ENCODE data around the gene SMG7. TPM values are rescaled to one million over a fixed set of nuclear protein-coding genes. Genes with fewer than 3 reads are reported as not detected.

Gene SMG7
- total RNA-seq, 2 experiments from 2014 or later = 45.0 to 185 TPM

DNA sequence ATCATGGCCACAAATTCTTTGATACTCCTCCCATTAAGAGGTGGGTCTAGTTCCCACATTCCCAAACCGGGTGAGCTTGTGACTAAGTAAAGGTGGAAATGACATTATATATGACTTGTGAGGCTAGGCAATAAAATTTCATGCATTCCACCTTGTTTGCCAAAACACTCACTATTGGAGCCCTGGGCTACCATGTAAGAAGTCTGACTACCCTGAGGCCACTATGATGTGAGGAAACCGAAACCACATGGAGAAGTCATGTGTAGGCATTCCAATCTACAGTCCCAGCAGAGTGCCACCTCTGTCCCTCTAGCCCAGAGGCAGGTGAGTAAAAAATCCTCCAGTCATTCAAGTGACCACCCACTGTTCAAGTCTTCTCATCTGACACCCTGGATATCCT lies 17.9 kb upstream of the SMG7 start:
- H3K9me2 ChIP-seq (ENCODE audit: insufficient read depth, low read length) = no peaks in the 10 kb centered on the region
- H3K4me3 ChIP-seq (ENCODE audit: low read depth, low read length, poor library complexity, severe bottlenecking) = no peak overlapping the region
- H3K27ac ChIP-seq (ENCODE audit: low read depth, low read length, poor library complexity, severe bottlenecking) = no peak overlapping the region
- CTCF ChIA-PET (ENCODE audit: unreplicated experiment) = no interaction called here
- no TSS peak for BruUV-seq (replicated peaks)
- no peak for DNase-seq (ENCODE audit: low spot score)
- intact Hi-C loops (cut with micrococcal nuclease; ENCODE audit: unreplicated experiment) = no loop called here
- H3K79me2 ChIP-seq (ENCODE audit: insufficient read depth, low read depth, low read length) = no peaks in the 10 kb centered on the region
- H2AFZ ChIP-seq (ENCODE audit: low read length) = no peak overlapping the region
- H3K4me1 ChIP-seq (ENCODE audit: insufficient read depth, low read length, poor library complexity, severe bottlenecking) = no peaks in the 10 kb centered on the region
- H3K4me2 ChIP-seq (ENCODE audit: low read length) = no peak overlapping the region
- H3K9me3 ChIP-seq (ENCODE audit: low read length) = no peaks in the 10 kb centered on the region
- no peaks in the 10 kb centered on the region for H4K20me1 ChIP-seq (ENCODE audit: insufficient read depth, low read length)
- no peaks in the 10 kb centered on the region for H3K36me3 ChIP-seq (ENCODE audit: insufficient read depth, low read length)
- TF ChIP-seq EZH2phosphoT487 (IDR thresholded peaks at IDR 0.05; ENCODE audit: borderline replicate concordance, low read depth, low read length) = no peak
- TF ChIP-seq, protein P1, sequence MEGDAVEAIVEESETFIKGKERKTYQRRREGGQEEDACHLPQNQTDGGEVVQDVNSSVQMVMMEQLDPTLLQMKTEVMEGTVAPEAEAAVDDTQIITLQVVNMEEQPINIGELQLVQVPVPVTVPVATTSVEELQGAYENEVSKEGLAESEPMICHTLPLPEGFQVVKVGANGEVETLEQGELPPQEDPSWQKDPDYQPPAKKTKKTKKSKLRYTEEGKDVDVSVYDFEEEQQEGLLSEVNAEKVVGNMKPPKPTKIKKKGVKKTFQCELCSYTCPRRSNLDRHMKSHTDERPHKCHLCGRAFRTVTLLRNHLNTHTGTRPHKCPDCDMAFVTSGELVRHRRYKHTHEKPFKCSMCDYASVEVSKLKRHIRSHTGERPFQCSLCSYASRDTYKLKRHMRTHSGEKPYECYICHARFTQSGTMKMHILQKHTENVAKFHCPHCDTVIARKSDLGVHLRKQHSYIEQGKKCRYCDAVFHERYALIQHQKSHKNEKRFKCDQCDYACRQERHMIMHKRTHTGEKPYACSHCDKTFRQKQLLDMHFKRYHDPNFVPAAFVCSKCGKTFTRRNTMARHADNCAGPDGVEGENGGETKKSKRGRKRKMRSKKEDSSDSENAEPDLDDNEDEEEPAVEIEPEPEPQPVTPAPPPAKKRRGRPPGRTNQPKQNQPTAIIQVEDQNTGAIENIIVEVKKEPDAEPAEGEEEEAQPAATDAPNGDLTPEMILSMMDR (conservative IDR thresholded peaks at IDR 0.05; ENCODE audit: low read length) = no peak
- POLR2A ChIA-PET = no interaction called here

DNA sequence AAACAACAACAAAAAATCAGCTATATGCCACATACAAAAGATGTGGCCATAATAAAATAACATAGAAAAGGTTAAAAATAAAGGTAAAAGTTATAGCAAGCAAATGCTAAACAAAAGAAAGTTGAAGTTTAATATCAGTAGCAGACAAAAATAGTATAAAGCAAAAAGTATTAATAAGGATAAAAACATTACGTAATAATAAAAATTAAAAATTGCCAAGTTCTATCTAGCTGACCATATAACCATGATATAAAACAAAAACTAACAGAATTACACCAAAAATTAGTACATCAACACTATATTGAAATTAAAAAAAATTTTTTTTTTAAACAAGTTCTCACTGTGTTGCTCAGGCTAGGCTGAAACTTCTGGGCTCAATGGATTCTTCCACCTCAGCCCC lies 15.5 kb upstream of the SMG7 start:
- Histone ChIP-seq H4K20me1 (ENCODE audit: insufficient read depth, low read length) (no peaks in the 10 kb centered on the region), H3K4me3 (ENCODE audit: low read depth, low read length, poor library complexity, severe bottlenecking) (no peak overlapping the region), H3K9me3 (ENCODE audit: low read length) (no peaks in the 10 kb centered on the region), H3K4me1 (ENCODE audit: insufficient read depth, low read length, poor library complexity, severe bottlenecking) (no peaks in the 10 kb centered on the region), H2AFZ (ENCODE audit: low read length) (no peak overlapping the region), H3K9me2 (ENCODE audit: insufficient read depth, low read length) (no peaks in the 10 kb centered on the region), H3K27ac (ENCODE audit: low read depth, low read length, poor library complexity, severe bottlenecking) (no peak overlapping the region), H3K4me2 (ENCODE audit: low read length) (no peak overlapping the region), H3K79me2 (ENCODE audit: insufficient read depth, low read depth, low read length) (no peaks in the 10 kb centered on the region), H3K36me3 (ENCODE audit: insufficient read depth, low read length) (no peaks in the 10 kb centered on the region)
- intact Hi-C loops (cut with micrococcal nuclease; ENCODE audit: unreplicated experiment) = no loop called here
- TF ChIP-seq EZH2phosphoT487 (IDR thresholded peaks at IDR 0.05; ENCODE audit: borderline replicate concordance, low read depth, low read length) = no peak
- TF ChIP-seq, protein P1 (conservative IDR thresholded peaks at IDR 0.05; ENCODE audit: low read length) = no peak
- DNase-seq (ENCODE audit: low spot score) = no peak
- ChIA-PET CTCF (ENCODE audit: unreplicated experiment) (no interaction called here), POLR2A (no interaction called here)
- BruUV-seq (replicated peaks) = no TSS peak

DNA sequence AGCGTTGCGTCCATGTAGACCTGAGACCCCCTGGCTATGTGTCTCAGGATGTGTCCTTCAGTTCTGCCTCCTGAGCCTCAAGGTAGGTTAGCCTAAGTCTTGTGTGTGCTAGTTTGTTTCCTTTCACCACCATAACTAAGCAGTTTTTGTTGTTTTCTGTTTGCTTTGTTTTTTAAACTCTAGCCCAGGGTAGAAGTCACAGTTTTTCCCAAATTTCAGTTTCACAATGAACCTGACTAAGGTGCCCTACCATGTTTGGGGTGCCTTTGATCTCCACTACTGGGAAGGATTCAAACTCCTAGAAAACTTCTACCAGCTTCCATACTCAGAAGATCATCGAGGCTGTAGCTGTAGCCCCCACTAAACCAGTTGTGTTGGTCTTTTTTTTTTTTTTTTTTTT lies 14.8 kb upstream of the SMG7 start:
- H2AFZ ChIP-seq (ENCODE audit: low read length) = no peak overlapping the region
- H3K4me1 ChIP-seq (ENCODE audit: insufficient read depth, low read length, poor library complexity, severe bottlenecking) = no peaks in the 10 kb centered on the region
- no peaks in the 10 kb centered on the region for H3K9me3 ChIP-seq (ENCODE audit: low read length)
- H3K4me3 ChIP-seq (ENCODE audit: low read depth, low read length, poor library complexity, severe bottlenecking) = no peak overlapping the region
- no peaks in the 10 kb centered on the region for H3K79me2 ChIP-seq (ENCODE audit: insufficient read depth, low read depth, low read length)
- ChIA-PET CTCF (ENCODE audit: unreplicated experiment) (no interaction called here), POLR2A (no interaction called here)
- no peak overlapping the region for H3K4me2 ChIP-seq (ENCODE audit: low read length)
- no peaks in the 10 kb centered on the region for H3K9me2 ChIP-seq (ENCODE audit: insufficient read depth, low read length)
- intact Hi-C loops (cut with micrococcal nuclease; ENCODE audit: unreplicated experiment) = no loop called here
- TF ChIP-seq, protein P1 (conservative IDR thresholded peaks at IDR 0.05; ENCODE audit: low read length) = no peak
- no peak for TF ChIP-seq EZH2phosphoT487 (IDR thresholded peaks at IDR 0.05; ENCODE audit: borderline replicate concordance, low read depth, low read length)
- no TSS peak for BruUV-seq (replicated peaks)
- no peaks in the 10 kb centered on the region for H3K36me3 ChIP-seq (ENCODE audit: insufficient read depth, low read length)
- no peak for DNase-seq (ENCODE audit: low spot score)
- no peak overlapping the region for H3K27ac ChIP-seq (ENCODE audit: low read depth, low read length, poor library complexity, severe bottlenecking)
- no peaks in the 10 kb centered on the region for H4K20me1 ChIP-seq (ENCODE audit: insufficient read depth, low read length)
